Urothelium cell line (cell line): ENCODE results near the gene SLC39A2.
A peak's percentile ranks its signal among the peaks of the same experiment; 100 is the strongest.
"Not testable (repeated sequence)": the region's sequence is repeated elsewhere in the genome, so short reads cannot be mapped to it uniquely, and the experiment has no call there.

ENCODE experiments used
- DNase-seq: peaks from one replicate; pipeline ENCODE4 v3.0.0; 2011; ENCODE audit warnings: low spot score, mixed read lengths
- FAIRE-seq: peaks from 2 replicates; lab custom pipeline; 2011; peaks lifted over from hg19 to GRCh38; lab: Jason Lieb, UNC

Gene SLC39A2

DNA sequence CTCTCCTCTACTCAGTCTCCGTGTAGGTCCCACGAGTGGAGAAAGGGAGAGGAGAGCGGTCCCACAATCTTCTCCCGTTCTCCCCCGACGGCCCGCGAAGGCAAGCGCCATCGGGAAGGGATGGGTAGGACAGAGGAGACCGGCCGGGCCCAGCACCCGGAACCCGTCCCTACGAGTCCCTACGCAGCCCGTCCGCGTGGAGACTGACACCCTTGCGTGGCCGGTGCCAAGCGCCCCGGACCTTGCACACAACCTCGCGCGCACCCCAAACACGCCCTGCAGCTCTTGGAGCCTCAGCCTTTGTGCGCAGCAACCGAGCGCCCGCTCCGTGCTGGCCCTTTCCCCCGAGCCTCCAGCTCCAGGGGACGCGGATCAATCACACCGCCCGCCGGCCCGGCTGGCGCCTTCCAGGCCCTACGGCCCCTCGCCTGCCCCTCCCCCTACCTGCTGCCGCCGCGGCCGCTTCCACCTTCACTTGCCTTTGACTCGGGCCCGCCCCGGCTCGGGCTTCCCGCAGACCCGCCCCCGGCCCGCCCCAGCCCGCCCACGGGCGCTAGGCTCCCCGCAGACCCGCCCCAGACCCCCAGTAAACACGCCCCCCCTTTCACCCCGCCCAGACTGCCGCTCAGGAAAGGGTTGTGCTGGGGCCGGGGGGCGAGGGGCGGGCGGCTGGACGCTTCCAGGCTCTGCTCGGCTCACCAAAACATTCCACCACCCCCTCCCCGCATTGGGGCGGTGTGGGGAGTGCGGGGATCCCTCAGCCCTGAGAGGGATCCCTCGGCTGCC is 25.7 kb downstream of the SLC39A2 start, which contains the start of gene NDRG2:
Gene NDRG2 (minus strand): TSS at position 477 of the 786 bp plus-strand sequence. CDS start 1,746 bp downstream, outside the sequence.
- DNase-seq (peak; percentile 94), FAIRE-seq (peak; percentile 61)

DNA sequence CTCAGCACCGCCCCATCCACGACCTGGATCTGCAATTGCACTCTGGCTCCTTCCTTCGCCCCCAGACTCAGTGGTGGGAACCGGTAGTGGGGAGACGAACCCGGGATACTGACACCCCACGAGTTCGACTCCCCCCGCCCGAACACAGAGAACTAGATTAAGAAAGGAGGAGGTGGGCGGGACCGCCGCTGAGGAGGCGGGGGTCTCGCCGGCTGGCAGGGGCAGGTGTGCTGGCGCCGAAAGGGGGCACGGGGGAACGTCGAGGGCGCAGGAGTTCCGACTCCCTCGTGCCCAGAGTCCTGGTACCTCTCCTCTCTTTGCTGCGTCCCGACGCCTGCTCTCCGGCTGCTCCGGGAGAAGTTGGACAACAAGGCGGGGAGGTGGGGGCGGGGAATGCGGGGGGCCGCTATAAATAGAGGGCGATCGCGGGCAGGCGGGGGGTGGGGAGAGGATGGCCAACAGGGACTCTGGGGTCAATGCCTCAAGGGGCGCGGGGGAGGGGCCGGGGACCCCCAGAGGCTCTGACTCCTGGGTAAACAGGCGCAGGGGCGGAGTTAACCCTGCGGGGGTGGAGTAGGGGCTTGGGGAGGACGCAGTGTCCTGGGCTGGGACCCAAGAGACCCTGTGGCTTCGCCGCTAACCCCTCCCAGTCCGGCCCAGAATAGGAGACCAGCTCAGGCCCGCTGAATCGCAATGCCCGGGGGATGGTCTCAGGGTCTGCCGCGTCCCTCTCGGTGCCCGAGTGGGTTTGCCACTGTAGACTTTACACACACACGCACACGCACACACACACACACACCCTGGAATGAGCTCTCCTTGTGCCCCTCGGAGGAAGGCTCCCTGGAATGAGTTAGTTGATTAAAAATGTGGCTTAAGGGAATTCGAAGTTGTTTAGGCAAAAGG is 26.5 kb downstream of the SLC39A2 start:
- peak; percentile 46 for FAIRE-seq
- no peak for DNase-seq

DNA sequence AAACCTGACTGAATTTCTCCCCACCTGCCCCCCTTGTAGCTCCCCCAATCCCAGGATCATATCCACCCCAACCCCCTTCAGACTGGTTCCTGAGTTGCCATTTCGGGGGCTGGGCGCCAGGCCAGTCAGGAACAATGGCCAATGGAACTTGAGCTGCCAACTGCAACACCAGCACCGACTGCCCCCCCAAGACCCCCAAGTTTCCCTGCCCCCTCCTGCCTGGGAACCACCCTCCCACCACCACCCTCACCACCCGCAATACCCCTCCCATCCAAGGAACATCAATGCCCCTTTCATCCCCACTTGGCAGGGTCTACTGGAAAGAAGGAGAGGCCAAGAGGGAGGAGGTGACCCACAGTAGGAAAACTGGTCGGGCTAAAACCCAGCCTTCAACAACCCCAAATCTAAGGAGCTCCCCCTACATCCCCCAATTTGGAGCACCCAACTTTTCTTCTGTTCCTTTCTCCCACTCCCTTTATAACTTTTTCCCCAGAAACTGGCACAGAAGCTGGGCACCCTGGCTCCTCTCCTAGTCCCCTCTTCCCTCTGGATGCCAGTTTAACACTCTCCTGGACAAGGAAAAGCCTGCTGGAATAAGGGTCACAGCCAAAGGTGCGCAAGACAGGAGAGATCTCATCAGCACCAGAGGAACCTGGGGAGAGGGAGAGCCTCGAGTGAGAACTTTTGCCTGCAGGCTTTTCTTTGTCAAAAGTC is 27.3 kb downstream of the SLC39A2 start:
- DNase-seq: no peak
- FAIRE-seq: no peak

DNA sequence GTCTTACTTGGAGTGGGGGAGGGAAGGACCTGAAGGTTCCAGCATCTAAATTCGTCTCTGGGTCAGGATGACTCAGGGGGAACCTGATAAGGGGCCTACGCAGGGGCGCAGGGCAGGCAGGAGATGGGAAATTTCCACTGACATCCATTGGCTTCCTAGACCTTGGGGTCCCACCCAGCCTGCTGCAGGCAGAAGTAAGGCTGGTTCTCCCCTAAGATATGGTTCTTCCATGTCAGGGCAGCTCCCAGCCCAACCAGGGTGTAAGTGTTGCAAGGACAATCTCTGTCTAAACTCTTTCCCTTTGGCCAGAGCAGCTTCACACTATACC is 27.9 kb downstream of the SLC39A2 start:
- no peak for DNase-seq
- FAIRE-seq: no peak

DNA sequence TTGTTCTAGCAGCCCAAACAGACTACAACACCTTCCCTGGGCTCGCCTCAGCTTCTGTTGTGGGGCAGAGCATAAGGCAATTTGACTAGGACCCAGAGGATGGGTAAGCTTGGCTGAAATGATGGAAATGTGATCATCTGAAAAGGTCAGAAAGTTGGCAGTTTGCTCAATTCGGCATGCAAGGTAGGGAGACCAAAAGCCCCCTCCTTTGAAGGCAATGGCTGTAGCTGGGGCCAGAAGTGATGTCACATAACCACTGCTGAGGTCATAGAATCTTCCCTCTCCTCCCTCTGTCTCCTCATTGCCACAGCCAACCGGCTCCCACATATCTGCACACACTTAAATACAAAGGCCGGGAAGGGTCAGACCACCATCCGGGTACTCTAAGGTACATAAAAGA is 30.8 kb downstream of the SLC39A2 start, which contains the start of gene TPPP2:
Gene TPPP2 (plus strand): TSS at position 301 of the 400 bp plus-strand sequence. CDS start 365 bp downstream, outside the sequence.
- DNase-seq (no peak), FAIRE-seq (no peak)

DNA sequence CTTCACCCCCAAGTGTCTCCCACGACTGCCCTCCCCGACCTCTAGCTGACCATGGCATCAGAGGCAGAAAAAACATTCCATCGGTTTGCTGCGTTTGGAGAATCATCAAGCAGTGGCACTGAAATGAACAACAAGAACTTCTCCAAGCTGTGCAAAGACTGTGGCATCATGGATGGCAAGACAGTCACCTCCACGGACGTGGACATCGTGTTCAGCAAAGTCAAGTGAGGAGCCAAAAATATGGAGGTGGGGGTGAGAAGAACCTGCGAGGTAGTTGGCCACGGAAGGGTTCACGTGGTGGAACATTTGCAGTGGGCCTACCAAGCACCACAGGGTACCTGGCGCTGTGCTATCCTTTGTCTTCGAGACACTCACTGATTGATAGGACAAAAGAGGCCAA is 31.4 kb downstream of the SLC39A2 start:
- DNase-seq (no peak), FAIRE-seq (peak; percentile 62)

DNA sequence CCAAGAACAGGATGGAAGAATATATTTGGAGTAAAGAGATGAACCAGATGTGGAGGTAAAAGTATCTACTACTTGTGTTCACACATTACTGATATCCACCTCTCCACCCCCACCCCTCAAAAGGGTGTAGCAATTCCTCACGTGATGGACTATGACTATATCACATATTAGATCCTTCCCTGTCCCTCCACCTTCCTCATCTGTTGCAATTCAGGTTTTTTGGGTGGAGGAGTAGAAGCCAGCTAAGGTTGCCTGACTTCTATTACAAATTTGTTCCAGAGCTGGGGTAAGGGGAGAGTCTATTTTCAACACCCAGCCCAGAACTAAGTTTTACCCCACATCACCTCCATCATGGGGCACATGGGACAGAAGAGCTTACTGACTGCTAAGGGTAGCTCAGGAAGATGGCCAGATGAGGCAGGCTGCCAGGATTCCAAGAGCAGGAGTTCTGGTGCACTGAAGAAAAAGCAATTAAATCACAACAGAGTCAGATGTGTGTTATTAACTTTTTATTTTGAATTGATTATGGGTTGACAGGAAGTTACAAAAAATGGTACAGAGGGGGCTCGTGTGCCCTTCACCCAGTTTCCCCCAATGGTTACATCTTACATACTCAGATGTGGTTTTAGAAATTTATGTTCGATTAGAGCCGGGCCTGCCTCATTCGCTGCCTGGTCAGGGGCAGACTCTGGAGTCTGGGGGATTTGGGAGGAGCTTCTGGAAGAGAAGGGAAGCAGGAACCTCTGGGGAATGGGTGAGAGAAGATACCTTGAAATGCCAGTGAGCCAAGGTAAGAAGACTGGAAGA is 33.4 kb downstream of the SLC39A2 start:
- peak; percentile 50 for FAIRE-seq

DNA sequence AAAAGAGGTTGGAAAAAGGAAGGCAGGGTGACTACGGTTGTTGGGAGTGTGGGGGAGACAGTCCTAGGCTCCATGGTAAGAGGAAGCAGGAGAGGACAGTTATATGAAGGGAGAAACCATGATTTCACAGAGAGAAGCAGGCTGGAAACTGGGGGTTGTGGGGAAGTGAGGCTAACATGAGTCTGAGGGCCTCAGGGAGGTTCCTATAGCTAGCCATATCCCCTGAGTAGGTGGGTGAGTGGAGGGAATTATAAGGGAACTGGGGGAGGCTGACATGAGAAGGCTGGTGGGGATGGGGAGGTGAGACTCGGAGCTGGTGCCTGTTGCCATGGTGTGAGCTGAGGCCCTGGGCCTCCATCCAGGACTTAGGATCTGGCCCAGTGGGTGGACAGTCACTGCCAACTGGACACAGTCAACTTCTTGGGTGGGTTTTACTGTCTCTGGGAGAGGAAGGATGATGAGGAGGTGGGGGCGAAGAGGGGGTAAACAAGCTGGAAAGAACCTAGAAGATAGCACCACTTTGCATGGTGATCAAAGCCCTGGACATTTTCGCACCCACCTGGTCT is 34.1 kb downstream of the SLC39A2 start:
- DNase-seq: no peak
- no peak for FAIRE-seq

More for the DNA sequence above, 33.4 kb downstream of the SLC39A2 start:
- no peak for DNase-seq

DNA sequence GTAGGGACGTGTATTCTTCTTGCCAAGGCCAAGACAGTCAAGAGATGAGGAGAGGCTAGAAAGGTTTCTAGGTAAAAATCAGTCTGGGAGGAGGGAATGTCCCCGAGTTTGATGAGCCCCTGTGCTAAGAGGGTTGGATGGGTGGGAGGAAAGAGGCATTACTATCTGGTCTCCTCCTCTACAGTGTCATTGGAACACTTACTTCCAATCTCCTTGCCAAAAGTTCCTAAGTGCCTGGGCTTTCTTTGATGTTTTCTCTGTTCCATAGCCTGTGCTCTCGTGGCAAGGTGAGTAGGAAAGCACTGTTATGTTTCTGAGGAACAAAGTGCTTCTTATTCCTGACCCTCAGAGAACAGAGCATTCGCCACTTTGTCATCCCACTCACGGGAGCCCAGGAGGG is 35.6 kb downstream of the SLC39A2 start, which contains the start of gene RNASE13:
Gene RNASE13 (minus strand): TSS at position 101 of the 400 bp plus-strand sequence. CDS start 519 bp downstream, outside the sequence.
- DNase-seq: no peak
- no peak for FAIRE-seq

DNA sequence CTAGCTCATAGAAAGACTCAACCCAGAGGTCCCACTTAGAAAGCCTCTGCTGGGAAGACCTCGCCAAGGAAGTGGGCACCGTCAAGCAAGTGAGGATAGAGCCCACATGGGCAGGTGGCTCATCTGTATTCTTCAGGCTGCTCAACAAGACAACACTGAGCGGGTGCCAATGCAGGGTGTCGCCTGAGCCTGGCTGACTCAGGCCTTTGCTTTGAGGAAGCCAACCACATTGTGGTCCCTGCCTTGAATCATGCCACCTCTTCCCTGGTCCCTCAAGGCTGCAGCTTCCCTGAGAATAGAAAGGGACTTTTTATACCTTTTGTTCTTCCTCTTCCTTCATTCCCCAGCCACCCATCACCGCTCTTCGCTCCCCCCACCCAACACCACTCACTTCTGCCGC is 37.7 kb downstream of the SLC39A2 start:
- no peak for DNase-seq

DNA sequence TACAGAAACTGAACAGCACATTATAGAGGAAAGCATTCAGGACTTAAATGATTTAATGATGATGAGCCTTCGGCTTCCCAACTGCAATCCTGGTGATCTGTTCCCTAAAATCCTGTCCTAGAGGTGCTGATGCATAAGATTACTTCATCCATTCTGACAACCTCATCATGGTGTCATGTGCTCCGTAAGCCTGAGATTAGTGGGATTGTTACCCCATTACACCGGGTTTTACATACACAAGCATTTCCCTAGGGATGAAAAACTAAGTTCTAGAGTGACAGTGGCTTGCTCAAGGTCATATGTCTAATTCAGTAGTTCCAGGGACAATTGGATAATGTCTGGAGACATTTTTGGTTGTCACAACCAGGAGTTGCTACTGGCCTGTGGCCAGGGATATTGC is 38.1 kb downstream of the SLC39A2 start:
- FAIRE-seq (no peak), DNase-seq (no peak)

More for the DNA sequence above, 37.7 kb downstream of the SLC39A2 start:
- no peak for FAIRE-seq

DNA sequence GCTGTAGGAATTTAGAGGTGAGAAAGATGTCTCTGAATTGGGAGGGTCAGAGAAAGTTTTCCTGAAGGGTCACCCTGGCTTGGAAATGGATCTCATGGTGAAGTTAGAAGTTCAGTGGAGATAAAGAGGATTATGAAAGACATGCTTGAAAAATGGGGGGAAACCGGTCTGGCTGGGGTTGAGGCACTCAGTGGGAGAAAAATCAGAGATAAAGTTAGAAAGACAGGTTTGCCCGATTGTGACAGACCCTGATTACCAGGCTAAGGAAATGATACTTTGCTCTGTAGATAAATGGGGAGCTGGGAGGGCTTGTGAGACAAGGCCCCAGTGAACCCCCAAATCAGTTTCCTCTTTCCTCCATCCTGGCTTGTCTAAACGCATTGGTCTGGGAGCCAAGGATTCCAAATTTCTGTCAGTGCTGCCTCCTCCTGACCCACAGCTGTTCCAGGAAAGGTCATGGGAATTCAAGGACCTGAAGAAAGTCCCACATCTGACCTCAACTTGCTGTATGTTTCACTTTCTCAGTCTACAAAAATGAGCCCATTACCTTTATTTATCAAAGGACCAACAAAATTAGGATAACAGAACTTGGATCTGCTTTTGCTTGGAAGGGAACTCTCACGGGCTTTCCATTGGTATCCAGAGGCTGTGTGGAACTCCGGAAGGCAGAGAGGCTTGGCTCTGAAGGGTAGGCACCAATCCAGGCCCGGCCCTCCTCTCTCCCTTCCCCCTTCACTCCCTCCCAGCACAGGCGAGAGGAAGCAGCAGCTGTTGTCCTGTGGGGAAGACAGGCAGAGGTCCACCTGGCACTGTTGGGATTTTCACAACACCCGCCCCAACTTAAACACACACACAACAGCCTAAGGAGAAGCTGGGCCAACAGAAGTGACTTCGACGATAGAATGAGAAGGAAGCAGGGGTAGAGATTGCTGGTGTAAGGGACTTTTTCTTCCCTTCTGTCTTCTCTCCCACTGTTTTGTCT is 39.6 kb downstream of the SLC39A2 start:
- DNase-seq (peak; percentile 56), FAIRE-seq (no peak)

DNA sequence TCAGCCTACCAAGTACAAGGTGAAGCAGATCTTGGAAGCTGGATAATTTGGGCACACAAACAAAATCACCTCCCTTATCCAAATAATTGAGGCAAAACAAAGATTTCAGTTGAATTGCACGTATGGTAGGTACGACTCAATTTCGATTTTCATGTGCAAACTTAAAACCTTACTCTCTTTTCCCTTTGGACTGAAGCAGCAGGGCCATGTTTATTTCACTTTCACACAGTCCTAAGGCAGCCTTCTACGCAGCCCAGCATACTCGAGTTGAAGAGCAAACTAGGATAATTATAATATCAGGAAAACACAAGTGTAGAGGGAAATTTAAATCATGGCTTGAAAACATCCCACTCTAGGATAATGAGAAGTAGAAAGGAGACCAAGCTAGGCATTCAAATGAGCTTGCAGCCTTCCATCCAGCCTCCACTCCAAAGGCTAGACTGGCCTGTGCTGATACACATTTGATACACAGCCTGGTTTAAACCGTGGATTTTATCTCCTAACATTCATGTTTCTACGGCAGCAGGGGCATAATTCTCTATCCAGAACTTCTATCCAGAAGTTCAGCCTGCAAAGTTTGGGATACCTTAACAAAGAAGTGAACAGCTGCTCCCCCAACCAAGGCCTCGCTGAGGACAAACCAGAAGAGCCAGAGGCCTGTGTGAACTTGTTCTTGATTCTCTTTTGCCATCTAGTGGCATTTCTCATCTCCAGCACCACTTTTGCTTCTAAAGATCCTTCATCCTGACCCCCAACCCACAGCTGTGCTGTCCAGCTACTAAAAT is 40.7 kb downstream of the SLC39A2 start:
- no peak for FAIRE-seq
- peak; percentile 80 for DNase-seq

DNA sequence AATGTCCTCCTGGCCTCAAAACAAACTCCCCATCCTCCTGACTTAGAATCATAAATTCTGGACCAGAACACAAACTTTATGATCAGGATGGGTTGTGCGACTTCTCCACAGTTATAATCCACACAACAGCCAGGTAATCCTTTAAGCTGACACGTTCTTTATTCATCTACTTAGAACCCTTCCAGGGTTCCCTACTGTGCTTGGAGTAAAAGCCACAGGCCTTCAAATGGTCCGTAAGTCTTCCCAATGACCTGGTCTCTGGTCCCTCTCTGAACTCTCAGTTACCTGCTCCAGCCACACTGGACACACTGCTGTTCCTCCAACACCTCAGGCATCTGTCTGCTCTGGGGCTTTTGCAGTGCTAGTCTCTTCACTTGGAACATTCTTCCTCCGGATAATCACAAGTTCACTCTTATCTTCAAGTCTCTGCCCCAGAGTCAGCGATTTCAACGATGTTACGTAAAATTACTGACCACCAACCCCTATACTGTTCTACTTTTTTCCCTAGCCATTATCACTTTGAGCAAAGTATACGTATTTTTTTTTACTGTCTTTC is 41.4 kb downstream of the SLC39A2 start:
- DNase-seq (no peak), FAIRE-seq (no peak)

DNA sequence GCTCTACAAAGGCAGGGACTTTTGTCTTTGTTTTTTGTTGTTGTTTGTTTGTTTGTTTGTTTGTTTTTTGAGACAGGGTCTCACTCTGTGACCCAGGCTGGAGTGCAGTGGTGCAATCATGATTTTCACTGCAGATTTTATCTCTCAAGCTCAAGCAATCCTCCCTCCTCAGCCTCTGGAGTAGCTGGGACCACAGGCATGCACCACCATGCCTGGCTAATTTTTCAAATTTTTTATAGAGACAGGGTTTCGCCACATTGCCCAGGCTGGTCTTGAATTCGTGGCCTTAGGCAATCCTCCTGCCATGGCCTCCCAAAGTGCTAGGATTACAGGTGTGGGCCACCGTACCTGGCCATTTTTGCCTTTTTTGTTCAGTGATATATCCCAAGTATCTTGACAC is 41.8 kb downstream of the SLC39A2 start:
- DNase-seq, FAIRE-seq: not testable (repeated sequence)

DNA sequence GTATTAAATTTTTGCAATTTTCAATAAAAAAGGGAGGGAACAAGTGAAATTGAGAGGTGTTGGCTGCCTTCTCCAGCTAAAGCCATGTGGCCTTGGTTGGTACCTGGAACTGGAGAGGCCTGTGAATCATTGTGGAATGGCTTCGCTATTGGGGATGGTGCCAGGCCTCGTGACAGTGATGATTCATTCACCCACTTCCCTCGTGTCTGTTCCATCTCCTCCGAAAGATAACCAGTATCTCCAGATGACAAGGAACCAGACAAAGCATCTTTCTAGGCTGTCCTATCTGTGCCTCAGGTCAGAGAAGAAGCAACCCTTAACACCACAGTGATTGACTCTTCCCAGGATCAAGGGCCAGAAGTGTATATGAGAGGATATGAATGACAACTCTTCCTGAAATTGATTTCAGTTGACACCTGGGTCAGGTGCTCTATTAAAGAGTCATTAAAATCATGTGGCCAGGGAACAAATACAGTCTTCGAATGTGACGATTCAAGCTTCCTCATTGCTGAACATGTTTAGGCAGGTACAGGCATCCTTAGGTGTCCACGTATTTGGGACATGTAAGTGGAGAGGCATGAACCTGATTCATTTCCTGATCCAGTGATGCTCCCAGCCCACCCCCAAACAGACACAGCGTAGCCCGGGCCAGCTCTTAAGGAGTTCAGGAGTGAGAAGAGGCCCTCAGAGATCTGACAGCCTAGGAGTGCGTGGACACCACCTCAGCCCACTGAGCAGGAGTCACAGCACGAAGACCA is 42.8 kb downstream of the SLC39A2 start, which contains the start of gene RNASE7:
Gene RNASE7 (plus strand): TSS at position 687 of the 758 bp plus-strand sequence. CDS start 631 bp downstream, outside the sequence.
- DNase-seq: peak; percentile 57
- FAIRE-seq: no peak
